ENCODE results near the gene FAM120B. TPM values are rescaled to one million over a fixed set of nuclear protein-coding genes. Genes with fewer than 3 reads are reported as not detected.

FAM120B gene
- total RNA-seq, 1 experiment from 2014 or later = 15.2 TPM

GRCh38 chr6:170270984-170271593 is 35.5 kb upstream of the FAM120B start:
- H3K27ac Mint-ChIP-seq = no peak overlapping the region
- no peaks in the 10 kb centered on the region for H3K36me3 Mint-ChIP-seq
- no peak overlapping the region for H3K4me3 Mint-ChIP-seq
- H3K9me3 Mint-ChIP-seq = no peaks in the 10 kb centered on the region
- ChIA-PET CTCF (interaction anchor here (1.2 kb wide), 1 partner anchor 440 kb away, joined by 3 read pairs; no protein-coding TSS in a partner anchor), POLR2A (no interaction called here)
- no peaks in the 10 kb centered on the region for H3K27me3 Mint-ChIP-seq (ENCODE audit: low read depth)
- ATAC-seq (no peak), DNase-seq (ENCODE audit: low spot score) (no peak)
- TF ChIP-seq ZNF532 (CRISPR knock-in tag; IDR thresholded peaks at IDR 0.05; ENCODE audit: borderline replicate concordance) (no peak), ZNF416 (CRISPR knock-in tag; IDR thresholded peaks at IDR 0.05) (no peak), CDX4 (CRISPR knock-in tag; IDR thresholded peaks at IDR 0.05; ENCODE audit: borderline replicate concordance) (no peak), ZSCAN18 (CRISPR knock-in tag; IDR thresholded peaks at IDR 0.05) (no peak), NR2C2 (CRISPR knock-in tag; IDR thresholded peaks at IDR 0.05) (no peak), ETV6 (CRISPR knock-in tag; IDR thresholded peaks at IDR 0.05) (no peak), TEAD1 (CRISPR knock-in tag; IDR thresholded peaks at IDR 0.05) (no peak), ZBTB21 (CRISPR knock-in tag; IDR thresholded peaks at IDR 0.05; ENCODE audit: borderline replicate concordance) (no peak), PREB (CRISPR knock-in tag; IDR thresholded peaks at IDR 0.05; ENCODE audit: borderline replicate concordance) (no peak), ZNF512 (CRISPR knock-in tag; IDR thresholded peaks at IDR 0.05; ENCODE audit: borderline replicate concordance) (no peak), MLX (CRISPR knock-in tag; IDR thresholded peaks at IDR 0.05) (no peak), FOXK1 (CRISPR knock-in tag; IDR thresholded peaks at IDR 0.05) (no peak), ZNF423 (CRISPR knock-in tag; IDR thresholded peaks at IDR 0.05) (no peak), NFATC4 (CRISPR knock-in tag; IDR thresholded peaks at IDR 0.05) (no peak), ESRRA (CRISPR knock-in tag; IDR thresholded peaks at IDR 0.05; ENCODE audit: borderline replicate concordance) (no peak)
- peaks cover 13% of the 10 kb centered on the region for H3K4me1 Mint-ChIP-seq

Measured in WTC11 (cell line).